Inflammatory macrophage treated with lipopolysaccharide for 4 hours (primary cell): ENCODE results near the gene TMEM9B.
A peak's percentile ranks its signal among the peaks of the same experiment; 100 is the strongest.

Experiments
- DNase-seq: peaks from one replicate; pipeline ENCODE4 v3.0.0-alpha.2; 2020

Gene TMEM9B

DNA sequence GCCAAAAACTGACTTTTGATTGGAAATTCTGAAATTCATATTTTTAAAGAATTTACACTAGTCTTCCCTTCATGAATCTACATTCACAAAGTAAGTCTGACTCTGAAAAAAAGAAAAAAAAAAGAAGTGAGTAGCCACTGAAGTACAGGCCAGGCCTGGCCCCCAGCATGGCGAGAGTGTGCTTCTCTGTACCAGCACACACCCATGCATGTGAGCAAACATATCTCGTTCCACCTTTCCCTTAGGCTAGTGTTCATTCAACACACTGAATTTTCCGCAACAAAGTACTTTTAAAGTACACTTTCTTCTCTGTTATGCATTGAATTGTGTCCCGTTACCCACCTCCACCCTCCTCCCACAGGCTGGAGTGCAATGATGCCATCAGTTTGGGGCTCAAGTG is 36.0 kb downstream of the TMEM9B start:
- no peak for DNase-seq

DNA sequence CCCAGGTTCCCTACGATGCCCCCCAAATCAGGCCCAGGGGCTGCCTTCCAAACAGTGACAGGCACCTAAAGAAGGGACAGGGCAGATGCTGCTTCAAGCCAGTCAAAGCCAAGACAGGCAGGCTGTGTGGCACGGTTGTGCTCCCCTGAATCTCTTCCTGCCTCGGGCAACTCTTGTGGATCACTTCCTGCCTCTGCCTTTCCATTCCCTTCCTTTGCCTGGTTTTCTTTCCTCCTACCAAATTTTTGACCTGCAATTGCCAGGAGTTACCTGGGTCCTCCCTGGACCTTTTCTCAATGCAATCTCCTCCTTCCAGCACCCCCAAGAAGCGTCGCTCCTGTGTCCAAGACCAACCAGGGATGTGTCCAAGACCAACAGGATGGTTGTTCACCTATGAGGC is 37.0 kb downstream of the TMEM9B start:
- no peak for DNase-seq

DNA sequence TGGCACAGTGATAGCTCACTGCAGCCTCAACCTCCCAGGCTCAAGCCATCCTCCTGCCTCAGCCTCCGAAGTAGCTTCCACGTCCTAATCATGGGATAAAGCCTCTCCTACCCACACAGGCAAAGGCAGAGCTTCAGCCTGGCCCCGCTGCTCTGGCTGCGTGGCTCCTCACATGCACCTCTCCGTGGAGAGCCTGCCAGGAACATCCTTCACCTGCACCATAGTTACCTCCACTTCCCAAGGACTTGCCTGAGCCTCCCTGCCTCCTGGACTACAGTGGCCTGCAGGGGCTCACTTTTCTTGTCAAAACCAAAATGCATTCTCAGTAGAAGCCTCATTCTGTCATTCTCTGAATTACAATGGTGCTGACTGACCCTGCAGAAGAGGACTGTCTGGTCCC is 38.0 kb downstream of the TMEM9B start:
- no peak for DNase-seq

DNA sequence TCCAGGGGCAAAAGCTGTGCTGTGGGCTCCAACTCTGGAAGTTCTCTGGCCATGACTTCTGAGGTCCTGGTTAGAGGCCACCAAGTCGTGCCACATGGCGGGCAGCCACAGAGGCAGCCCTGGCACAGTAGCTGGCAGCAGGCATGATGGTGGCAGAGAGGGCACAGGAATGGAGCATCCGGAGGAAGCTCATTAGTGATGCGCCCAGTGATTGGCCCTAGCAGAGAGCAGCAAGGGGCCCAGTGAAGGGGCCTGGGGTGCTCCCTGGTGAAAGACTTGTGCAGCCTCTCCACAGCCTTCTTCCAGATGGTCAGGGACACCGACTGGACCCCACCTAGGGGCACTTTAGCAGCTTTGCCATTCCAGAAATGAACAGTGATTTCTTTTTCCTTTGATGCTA is 38.5 kb downstream of the TMEM9B start:
- no peak for DNase-seq

DNA sequence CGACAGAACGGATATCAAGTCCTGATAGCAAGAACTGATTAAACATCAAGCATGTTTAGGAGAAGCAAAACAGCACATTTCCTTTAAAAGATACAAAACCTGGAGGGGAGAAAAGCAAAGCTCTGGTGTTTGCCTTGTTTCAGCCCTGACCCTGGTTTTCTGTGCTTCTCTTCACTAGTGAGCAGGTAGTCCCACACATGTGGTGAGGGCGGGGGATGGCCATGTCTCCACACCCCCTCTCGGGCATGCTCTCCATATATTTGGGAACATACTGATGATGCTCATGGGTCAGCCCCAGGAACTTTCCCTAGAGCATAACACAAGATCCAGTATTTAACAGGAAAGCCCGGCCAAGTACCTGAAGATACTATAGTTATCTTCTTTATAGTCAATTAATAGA is 41.6 kb downstream of the TMEM9B start:
- DNase-seq, result no peak

GRCh38 chr11:8917157-8917825 is 47.0 kb downstream of the TMEM9B start:
- DNase-seq, result peak; percentile 2

DNA sequence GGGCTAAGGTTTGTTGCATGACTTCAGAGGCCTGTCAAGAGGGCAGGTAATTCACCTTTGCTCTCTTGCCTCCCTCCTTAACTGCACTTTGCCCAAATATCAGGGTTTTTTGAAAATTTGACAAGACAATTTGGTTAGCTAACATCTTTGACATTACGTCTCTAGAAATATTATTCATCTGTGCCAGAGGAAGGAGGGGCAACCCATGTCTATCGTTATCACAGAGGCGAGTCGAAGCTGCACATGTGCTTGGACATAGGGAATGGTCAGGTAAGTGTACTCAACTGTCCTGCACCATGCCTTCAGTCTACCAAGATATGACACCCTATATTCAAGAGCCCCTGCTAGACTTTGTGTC is 49.6 kb downstream of the TMEM9B start:
- DNase-seq, result no peak

DNA sequence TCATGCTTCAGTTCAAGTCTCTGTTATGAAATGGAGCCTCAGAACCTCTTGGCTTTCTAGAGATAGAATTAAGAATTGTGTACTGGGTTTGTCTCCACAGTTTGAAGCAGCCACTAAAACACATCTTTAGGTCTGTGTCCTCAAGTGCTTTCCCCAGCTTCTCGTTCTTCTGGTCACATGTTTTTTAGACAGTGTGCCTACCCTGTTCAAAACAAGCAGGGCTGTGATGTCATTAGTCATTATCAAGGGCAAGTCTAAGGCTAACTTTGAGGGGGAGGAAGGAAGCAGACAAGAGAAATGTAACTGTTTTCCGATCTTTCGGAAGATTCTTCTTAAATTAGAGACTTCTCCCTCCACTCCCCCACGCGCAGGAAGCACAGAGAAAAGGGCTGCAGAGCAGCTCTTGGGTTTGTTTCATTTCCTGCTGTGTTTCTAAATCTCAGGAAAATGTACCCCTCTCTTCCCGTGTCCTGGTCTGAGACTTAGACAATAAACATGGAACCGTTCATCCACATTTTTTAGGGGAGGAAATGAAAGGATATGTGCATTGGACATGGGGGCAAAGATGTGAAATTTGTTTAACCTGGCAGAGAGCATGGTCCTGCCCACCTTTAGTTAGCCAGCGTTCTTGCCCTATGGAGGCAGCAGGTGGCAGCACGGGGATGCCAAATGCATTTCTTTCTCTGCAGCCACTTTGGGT is 50.1 kb downstream of the TMEM9B start:
- DNase-seq, result peak; percentile 81

DNA sequence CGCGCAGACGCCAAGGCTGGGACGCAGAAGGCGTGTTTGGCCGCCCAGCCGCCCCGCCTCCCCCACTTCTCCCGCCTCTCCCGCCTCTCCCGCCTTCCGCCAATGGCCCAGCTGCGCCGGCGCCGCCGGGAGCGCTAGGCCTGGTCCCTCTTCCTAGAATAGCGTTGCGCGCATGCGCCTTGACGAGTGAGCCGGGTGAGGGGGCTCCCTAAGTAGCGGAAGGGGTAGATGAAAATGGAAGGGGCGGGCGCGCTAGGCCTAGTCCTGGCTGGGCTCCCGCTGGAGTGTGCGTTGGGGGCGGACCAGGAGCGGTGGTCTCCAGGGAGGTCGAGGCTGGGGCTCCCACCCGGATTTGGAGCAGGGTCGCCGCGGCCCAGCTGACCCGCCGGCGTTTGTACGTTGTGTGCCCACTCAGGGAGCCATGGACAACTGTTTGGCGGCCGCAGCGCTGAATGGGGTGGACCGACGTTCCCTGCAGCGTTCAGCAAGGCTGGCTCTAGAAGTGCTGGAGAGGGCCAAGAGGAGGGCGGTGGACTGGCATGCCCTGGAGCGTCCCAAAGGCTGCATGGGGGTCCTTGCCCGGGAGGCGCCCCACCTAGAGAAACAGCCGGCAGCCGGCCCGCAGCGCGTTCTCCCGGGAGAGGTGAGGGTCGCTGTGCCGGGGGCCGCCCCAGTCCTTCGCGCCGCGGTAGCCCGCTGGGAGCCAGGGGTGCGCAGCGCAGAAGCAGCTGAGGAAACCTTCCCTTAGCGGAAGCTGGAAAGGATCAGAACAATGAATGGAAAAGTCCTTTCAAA is 53.0 kb downstream of the TMEM9B start, which contains the start of gene AKIP1:
TSS of gene AKIP1 (plus strand) at position 161 of the 795 bp plus-strand sequence. CDS start at position 422, 261 bp downstream.
- DNase-seq, result peak; percentile 96

- no peak for DNase-seq
Observed at GRCh38 chr11:8910649-8911026, 53.6 kb downstream of the TMEM9B start.

GRCh38 chr11:8908099-8908498 is 56.1 kb downstream of the TMEM9B start:
- peak; percentile 5 for DNase-seq

- no peak for DNase-seq
Observed at GRCh38 chr11:8907116-8907515, 57.1 kb downstream of the TMEM9B start.

DNA sequence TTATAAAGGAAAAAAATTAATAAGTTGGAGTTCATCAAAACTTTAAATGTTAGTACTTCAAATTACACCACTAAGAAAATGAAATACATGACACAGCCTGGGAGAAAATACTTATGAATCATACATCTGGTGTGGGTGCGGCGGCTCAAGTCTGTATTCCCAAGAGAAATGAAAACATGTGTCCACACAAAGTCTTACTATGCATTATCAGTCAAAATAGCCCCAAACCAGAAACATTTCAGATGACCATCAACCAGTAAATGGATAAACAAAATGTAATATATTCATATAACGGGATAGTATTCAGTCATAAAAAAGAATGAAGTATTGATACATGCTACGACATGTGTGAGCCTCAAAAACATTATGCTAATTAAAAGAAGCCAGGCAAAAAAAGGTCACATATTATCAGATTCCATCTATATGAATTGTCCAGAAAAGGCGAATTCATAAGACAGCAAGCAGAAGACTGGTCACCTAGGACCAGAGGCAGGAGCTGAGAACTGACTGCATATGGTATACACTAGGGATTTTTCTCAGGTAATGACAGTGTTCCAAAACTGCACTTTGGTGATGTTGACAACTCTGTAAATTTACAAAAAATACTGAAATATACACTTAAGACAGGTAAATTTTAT is 58.6 kb downstream of the TMEM9B start:
- no peak for DNase-seq

GRCh38 chr11:8899119-8899753 is 65.0 kb downstream of the TMEM9B start:
- DNase-seq, result no peak
